Transverse colon (tissue), 4 donors: ENCODE data around the gene TCF23. TPM values are rescaled to one million over a fixed set of nuclear protein-coding genes. Genes with fewer than 3 reads are reported as not detected.

Source experiments
- DNase-seq: peaks from one replicate; pipeline ENCODE4 v3.0.0-alpha.2; 2019
- H3K27ac ChIP-seq, 4 donors: fragments of 200-600 bp; sonication (generic); 2 replicates each; pipeline ENCODE4 v1.5.1; 2016 to 2018; ENCODE audit warnings: inconsistent platforms in 4 of 4
- H3K27me3 ChIP-seq: fragments of 200-600 bp; sonication (generic); 2 replicates; pipeline ENCODE4 v1.5.1; 2017; ENCODE audit warnings: inconsistent platforms
- H3K36me3 ChIP-seq, 4 donors: fragments of 200-600 bp; sonication (generic); 2 replicates each; pipeline ENCODE4 v1.5.1; 2017 to 2019; ENCODE audit warnings: inconsistent platforms in 4 of 4
- H3K4me1 ChIP-seq, 4 donors: fragments of 200-600 bp; sonication (generic); 2 replicates each; pipeline ENCODE4 v1.5.1; 2017 to 2020; ENCODE audit warnings: inconsistent platforms in 4 of 4
- H3K4me3 ChIP-seq, 4 donors: fragments of 200-600 bp; sonication (generic); 1 replicate in 1 of 4; 2 replicates in 3 of 4; pipeline versions ENCODE4 v1.5.1 to v1.6.1; 2017 to 2019; ENCODE audit warnings: inconsistent platforms in 4 of 4
- H3K9me3 ChIP-seq, 2 donors: fragments of 200-600 bp; sonication (generic); 2 replicates each; pipeline ENCODE4 v1.5.1; 2017 to 2019; ENCODE audit warnings: inconsistent platforms in 2 of 2
- EP300 ChIP-seq: sonication (generic); formaldehyde crosslinking; IDR thresholded peaks from one replicate; pipeline ENCODE4 v1.6.1; 2017; ENCODE audit warnings: antibody characterized with exemption, low read depth
- POLR2A ChIP-seq: fragments of 450-650 bp; IDR thresholded peaks from one replicate; pipeline ENCODE4 v1.6.1; 2016; ENCODE audit warnings: antibody characterized with exemption, mild to moderate bottlenecking, moderate library complexity
- POLR2AphosphoS5 ChIP-seq, 3 donors: sonication (generic); formaldehyde crosslinking; IDR thresholded peaks; one replicate each; pipeline ENCODE4 v1.6.1; 2016; ENCODE audit warnings: antibody characterized with exemption in 3 of 3
- WGBS, 2 donors: methylation state at CpG; one replicate each; pipeline ENCODE4 v1.1.5; 2018; ENCODE audit warnings: low coverage in 1 of 2; 5-methylcytosine and 5-hydroxymethylcytosine counted together
- in situ Hi-C, 4 donors: fragments of 200-750 bp; cut with MboI; loops; one replicate each; pipeline versions ENCODE4 v1.15.0 to v1.15.1; 2017; ENCODE audit warnings: low sequenced_read_pairs in 3 of 4, low pct_ligation_motif_present in 1 of 4, low pct_unique_long_range_greater_than_20kb in 1 of 4
- intact Hi-C: fragments of 100-400 bp; cut with DNase I; formaldehyde crosslinking; loops from one replicate; pipeline ENCODE4 v1.15.1; 2023; ENCODE audit warnings: low total_unique reads
- total RNA-seq, 4 donors: library from RNA; depleted of rRNA; stranded (reverse); fragments of >200 nt; gene quantifications; one replicate each; pipeline ENCODE4 v1.1.0, GENCODE V29; 2016
- TF ChIP-seq, protein P1 (sequence below), 5 experiments: fragments of 200-600 bp in 3 of 5; fragments of 450-650 bp in 2 of 5; sonication (generic) in 3 of 5; IDR thresholded peaks; 1 replicate in 2 of 5; 2 replicates in 3 of 5; pipeline ENCODE4 v1.5.1; 2016 to 2017; ENCODE audit warnings: antibody characterized with exemption in 5 of 5, inconsistent platforms in 3 of 5, mild to moderate bottlenecking in 2 of 5, moderate library complexity in 1 of 5

TCF23 gene
- total RNA-seq, 4 donors from 2014 or later, result not detected

DNA sequence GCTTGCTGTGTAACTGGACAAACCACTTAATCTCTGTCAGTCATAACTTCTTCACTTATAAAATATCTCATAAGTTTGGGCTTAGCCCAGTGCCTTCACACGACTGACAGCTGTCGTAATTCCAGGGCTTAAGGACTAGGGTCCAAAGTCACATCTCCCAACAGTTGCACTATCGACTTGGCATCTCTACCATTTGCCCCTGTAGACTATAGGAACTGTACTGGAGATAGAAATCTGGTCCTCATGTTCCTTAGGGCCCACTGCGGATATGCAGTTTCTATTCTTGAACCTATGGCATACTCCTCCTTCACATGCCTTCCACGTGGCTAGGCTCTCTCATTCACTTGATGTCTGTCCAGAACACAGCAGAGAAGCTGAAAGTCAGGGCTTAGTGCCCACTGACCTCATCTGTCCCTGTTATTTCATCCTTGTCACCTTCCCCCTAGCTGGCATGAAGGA lies 22.5 kb upstream of the TCF23 start:
- DNase-seq, result no peak

DNA sequence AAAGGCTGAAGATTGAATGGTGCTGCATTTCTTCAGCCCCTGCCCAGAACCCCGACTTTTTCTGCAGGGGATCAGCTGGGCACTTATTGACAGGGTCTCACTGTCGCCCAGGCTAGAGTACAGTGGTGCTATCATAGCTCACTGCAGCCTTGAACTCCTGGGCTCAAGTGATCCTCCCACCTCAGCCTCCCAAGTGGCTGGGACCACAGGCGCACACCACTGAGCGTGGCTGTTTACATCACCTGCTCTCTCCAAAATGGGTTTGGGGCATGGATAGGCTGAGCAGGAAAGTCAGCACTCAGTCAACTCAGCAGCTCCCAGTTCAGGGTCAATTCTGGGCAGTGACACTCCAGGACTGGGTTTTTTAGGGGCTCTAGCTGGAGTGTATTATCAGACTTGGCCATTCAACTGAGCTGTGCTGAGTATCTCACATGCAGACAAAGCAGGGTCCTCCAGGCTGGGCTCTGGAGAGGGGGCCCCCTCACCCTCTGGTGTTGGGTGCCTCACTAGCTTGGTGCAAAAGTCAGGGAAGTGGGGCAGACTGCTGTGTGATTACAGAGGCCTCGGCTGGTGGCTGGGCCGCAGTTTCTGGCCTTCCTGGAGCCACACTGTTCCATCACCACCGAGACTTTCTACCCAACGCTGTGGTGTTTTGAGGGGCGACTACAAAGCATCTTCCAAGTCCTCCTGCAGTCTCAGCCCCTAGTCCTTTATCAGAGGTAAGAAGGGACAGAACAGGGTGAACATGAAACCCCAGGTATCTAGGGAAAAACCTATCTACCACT lies 20.7 kb upstream of the TCF23 start:
- Histone ChIP-seq H3K27ac (no peak overlapping the region), H3K36me3 (peaks cover 0 to 19% (median 4%) of the 10 kb centered on the region in 4 donors), H3K27me3 (no peaks in the 10 kb centered on the region), H3K4me1 (peaks cover 1 to 17% (median 11%) of the 10 kb centered on the region in 4 donors), H3K9me3 (no peaks in the 10 kb centered on the region), H3K4me3 (no peak overlapping the region)
- 93% methylated on average over 9 of the region's 9 CpGs; no CpG with 5 or more reads in 1 of the 2 donors for WGBS, 2 donors
- no peak for DNase-seq
- no peak for TF ChIP-seq POLR2A
- no peak for TF ChIP-seq POLR2AphosphoS5 (IDR thresholded peaks at IDR 0.05)
- TF ChIP-seq, protein P1, sequence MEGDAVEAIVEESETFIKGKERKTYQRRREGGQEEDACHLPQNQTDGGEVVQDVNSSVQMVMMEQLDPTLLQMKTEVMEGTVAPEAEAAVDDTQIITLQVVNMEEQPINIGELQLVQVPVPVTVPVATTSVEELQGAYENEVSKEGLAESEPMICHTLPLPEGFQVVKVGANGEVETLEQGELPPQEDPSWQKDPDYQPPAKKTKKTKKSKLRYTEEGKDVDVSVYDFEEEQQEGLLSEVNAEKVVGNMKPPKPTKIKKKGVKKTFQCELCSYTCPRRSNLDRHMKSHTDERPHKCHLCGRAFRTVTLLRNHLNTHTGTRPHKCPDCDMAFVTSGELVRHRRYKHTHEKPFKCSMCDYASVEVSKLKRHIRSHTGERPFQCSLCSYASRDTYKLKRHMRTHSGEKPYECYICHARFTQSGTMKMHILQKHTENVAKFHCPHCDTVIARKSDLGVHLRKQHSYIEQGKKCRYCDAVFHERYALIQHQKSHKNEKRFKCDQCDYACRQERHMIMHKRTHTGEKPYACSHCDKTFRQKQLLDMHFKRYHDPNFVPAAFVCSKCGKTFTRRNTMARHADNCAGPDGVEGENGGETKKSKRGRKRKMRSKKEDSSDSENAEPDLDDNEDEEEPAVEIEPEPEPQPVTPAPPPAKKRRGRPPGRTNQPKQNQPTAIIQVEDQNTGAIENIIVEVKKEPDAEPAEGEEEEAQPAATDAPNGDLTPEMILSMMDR (IDR thresholded peaks at IDR 0.05), result no peak
- TF ChIP-seq EP300, result no peak
- in situ Hi-C loops (no loop called here), intact Hi-C loops (no loop called here)

More for the DNA sequence above, 22.5 kb upstream of the TCF23 start:
- H3K4me1 ChIP-seq, result peaks cover 0 to 9% (median 6%) of the 10 kb centered on the region in 4 donors
- no peak overlapping the region for H3K4me3 ChIP-seq
- H3K36me3 ChIP-seq, result peaks cover 0 to 8% (median 0%) of the 10 kb centered on the region in 4 donors
- WGBS, 2 donors, result 52 to 60% methylated on average over 2 to 5 of the region's 5 CpGs
- TF ChIP-seq POLR2AphosphoS5 (IDR thresholded peaks at IDR 0.05) (no peak), EP300 (no peak)
- in situ Hi-C loops, result no loop called here
- no peaks in the 10 kb centered on the region for H3K9me3 ChIP-seq
- no peak overlapping the region for H3K27ac ChIP-seq
- intact Hi-C loops, result no loop called here
- H3K27me3 ChIP-seq, result peaks cover under 1% of the 10 kb centered on the region

DNA sequence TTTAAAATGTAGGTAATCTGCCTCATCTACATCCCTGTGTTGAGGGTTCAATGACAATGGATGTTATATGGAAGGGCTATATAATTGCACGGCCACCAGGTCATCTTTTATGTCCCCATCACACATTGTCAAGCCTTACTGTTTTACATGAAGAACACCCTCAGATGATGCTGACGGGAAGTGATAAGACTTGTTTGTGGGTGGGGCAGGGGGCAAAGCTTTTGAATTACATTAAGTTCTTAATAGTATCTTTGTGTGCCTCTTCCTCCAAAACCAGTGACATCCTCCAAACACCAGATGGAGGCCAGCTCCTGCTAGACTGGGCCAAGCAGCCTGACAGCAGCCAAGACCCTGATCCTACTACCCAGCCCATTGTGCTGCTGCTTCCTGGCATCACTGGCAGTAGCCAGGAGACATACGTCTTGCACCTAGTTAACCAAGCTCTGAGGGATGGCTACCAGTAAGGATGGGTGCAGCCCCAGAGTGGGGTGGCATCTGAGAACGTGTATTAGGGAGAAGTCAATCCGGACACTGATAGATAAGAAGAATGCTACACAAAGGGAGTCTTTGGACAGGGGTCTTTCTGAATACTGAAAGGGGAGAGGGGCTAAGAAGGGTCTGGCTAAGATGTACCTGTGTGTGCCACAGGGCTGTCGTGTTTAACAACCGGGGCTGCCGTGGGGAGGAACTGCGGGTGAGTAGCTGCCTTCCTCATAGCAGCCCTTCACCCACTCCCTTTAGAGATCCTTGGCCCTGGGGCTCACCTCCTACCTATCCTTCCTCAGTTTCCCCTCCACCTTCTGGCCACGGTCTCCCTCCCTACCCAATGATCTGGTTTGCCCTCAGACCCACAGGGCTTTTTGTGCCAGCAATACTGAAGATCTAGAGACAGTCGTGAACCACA lies 19.9 kb upstream of the TCF23 start:
- peaks cover 0 to 19% (median 4%) of the 10 kb centered on the region in 4 donors for H3K36me3 ChIP-seq
- 79 to 95% methylated on average over 4 to 11 of the region's 11 CpGs for WGBS, 2 donors
- no peak overlapping the region for H3K27ac ChIP-seq
- TF ChIP-seq EP300 (no peak), POLR2A (no peak), POLR2AphosphoS5 (IDR thresholded peaks at IDR 0.05) (no peak)
- TF ChIP-seq, protein P1 (IDR thresholded peaks at IDR 0.05), result no peak
- no peaks in the 10 kb centered on the region for H3K9me3 ChIP-seq
- in situ Hi-C loops (no loop called here), intact Hi-C loops (no loop called here)
- no peak for DNase-seq
- H3K27me3 ChIP-seq, result no peaks in the 10 kb centered on the region
- H3K4me1 ChIP-seq, result peaks cover 7 to 18% (median 15%) of the 10 kb centered on the region in 4 donors
- no peak overlapping the region for H3K4me3 ChIP-seq

DNA sequence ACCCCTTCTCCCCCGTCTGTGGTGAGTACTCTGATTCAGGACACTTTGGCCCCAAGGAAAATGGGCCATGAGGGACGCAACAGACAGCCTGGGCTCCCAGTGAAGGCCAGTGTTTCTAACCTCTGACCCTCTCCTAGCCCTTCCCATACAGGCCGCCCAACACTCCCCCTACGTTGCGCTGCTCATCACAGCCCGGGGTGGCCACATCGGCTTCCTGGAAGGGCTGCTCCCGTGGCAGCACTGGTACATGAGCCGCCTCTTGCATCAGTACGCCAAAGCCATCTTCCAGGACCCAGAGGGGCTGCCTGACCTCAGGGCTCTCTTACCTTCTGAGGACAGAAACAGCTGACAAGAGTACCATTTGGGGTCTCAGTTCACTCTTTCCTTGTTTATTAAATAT lies 18.4 kb upstream of the TCF23 start:
- Histone ChIP-seq H3K36me3 (peaks cover 0 to 19% (median 4%) of the 10 kb centered on the region in 4 donors), H3K9me3 (no peaks in the 10 kb centered on the region), H3K4me1 (peaks cover 7 to 20% (median 15%) of the 10 kb centered on the region in 4 donors), H3K4me3 (no peak overlapping the region), H3K27ac (no peak overlapping the region), H3K27me3 (no peaks in the 10 kb centered on the region)
- intact Hi-C loops (loop anchor here (10.0 kb wide), 1 partner anchor 84 kb away; the partner anchor contains the start of genes ATRAID, CAD and SLC5A6), in situ Hi-C loops (no loop called here)
- TF ChIP-seq POLR2AphosphoS5 (IDR thresholded peaks at IDR 0.05), result no peak
- no peak for TF ChIP-seq EP300
- TF ChIP-seq, protein P1 (IDR thresholded peaks at IDR 0.05), result no peak
- no peak for TF ChIP-seq POLR2A
- 90 to 91% methylated on average over 2 to 10 of the region's 10 CpGs for WGBS, 2 donors
- no peak for DNase-seq
